Muscle layer of duodenum (tissue), 2 donors: ENCODE measurements around the gene SRSF6.
"Not testable (repeated sequence)": the region's sequence is repeated elsewhere in the genome, so short reads cannot be mapped to it uniquely, and the experiment has no call there.

Experiments used
- H3K27ac ChIP-seq: one replicate; pipeline ENCODE4 v1.7.0; 2013; ENCODE audit warnings: mild to moderate bottlenecking, low read length
- H3K27me3 ChIP-seq: one replicate; pipeline ENCODE4 v1.7.0; 2013; ENCODE audit warnings: low read depth, mild to moderate bottlenecking, control low read depth, low read length
- H3K36me3 ChIP-seq, 2 donors: one replicate each; pipeline ENCODE4 v1.7.0; 2013; ENCODE audit warnings: low read length in 2 of 2, control low read depth in 1 of 2, mild to moderate bottlenecking in 1 of 2; ENCODE audit not compliant: insufficient read depth in 2 of 2, control insufficient read depth in 1 of 2
- H3K4me1 ChIP-seq, 2 donors: one replicate each; pipeline ENCODE4 v1.7.0; 2013; ENCODE audit warnings: low read length in 2 of 2, mild to moderate bottlenecking in 2 of 2, control low read depth in 1 of 2, moderate library complexity in 1 of 2; ENCODE audit not compliant: insufficient read depth in 2 of 2, control insufficient read depth in 1 of 2
- H3K4me3 ChIP-seq, 2 donors: one replicate each; pipeline ENCODE4 v1.7.0; 2013; ENCODE audit warnings: low read length in 2 of 2, low read depth in 1 of 2, mild to moderate bottlenecking in 1 of 2
- H3K9me3 ChIP-seq, 2 donors: one replicate each; pipeline ENCODE4 v1.7.0; 2013; ENCODE audit warnings: low read length in 2 of 2, control low read depth in 1 of 2, mild to moderate bottlenecking in 1 of 2; ENCODE audit not compliant: control insufficient read depth in 1 of 2
- donor health status: healthy.

The SRSF6 gene

DNA sequence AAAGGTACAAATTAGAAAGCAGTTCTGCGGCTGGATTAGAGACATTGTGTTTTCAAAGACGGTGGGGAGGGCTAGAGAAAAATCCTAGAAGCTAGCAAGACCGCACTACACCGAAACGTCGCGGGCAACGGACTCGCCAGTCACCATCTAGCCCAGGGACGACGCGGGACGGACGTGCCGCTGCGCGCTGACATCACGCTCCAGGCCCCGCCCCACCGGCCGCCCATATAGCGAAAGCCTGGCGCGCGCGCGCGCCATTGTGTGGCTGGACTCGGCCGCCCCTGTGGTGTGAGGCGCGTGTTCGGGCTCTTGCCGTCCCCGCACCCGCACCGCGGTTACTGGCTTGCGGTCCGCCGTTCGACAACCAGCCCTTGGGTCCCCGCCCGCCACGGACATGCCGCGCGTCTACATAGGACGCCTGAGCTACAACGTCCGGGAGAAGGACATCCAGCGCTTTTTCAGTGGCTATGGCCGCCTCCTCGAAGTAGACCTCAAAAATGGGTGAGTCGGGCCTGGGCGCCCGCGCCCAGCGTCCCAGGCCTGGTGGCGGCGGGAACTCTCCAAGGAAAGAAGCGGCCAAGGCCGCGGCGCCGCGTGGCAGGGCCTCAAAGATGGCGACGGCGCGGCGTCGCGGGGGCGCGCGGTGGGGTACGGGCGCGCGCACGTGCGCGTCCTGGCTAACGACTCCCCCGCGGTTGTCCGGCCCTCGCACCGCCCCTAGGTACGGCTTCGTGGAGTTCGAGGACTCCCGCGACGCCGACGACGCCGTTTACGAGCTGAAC, at the start of gene SRSF6:
SRSF6 (plus strand) TSS at position 257 of the 782 bp plus-strand sequence; CDS start at position 395, 138 bp downstream.
- Histone ChIP-seq H3K4me3 (peak within 1 kb of the TSS; percentile 87 to 89), H3K9me3 (no peaks in the 10 kb centered on the region), H3K27ac (peak within 1 kb of the TSS; percentile 98), H3K27me3 (no peaks in the 10 kb centered on the region), H3K4me1 (peaks cover 11 to 19% of the 10 kb centered on the region in 2 donors), H3K36me3 (peaks cover 34 to 40% of the 10 kb centered on the region in 2 donors)

DNA sequence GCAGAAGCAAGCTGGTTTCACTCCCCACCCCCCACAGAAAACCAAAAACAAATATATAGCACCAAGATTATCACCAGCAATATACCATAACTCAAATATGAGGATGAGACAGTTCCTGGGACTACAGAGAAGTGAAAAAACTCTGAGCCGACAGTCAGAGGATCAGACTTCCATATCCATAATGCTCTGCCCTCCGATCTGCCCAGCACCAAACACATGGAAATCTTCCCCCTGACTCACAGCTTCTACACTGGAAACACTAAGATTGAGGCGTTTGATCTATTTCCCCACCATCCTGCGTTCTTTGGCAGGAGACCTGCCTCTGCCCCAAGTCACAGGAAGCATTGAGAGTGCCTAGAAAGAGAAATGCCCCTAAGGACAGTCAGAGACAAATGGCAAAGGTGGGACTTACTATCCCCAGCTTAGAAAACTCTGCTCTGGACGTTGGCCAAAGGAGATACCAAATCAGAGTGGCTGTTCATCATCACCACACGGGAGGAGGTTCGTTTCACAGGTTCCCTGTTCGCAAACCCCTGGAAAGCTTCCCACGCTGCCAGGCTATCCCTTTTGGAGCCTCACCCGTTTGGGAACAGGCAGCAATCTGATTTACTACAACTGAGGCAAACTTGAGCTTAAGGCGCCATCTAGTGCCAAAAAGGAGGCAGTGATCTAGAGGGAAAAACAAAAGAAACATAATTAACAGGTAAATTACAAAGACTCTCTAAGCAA, 48.7 kb upstream of the SRSF6 start:
- Histone ChIP-seq H3K4me1 (no peaks in the 10 kb centered on the region), H3K4me3 (no peak overlapping the region), H3K9me3 (peaks cover 7 to 11% of the 10 kb centered on the region in 2 donors), H3K36me3 (no peaks in the 10 kb centered on the region), H3K27me3 (no peaks in the 10 kb centered on the region), H3K27ac (no peak overlapping the region)

GRCh38 chr20:43409577-43409913, 48.2 kb upstream of the SRSF6 start:
- Histone ChIP-seq H3K4me1 (no peaks in the 10 kb centered on the region), H3K9me3 (peaks cover 7 to 11% of the 10 kb centered on the region in 2 donors), H3K27me3 (no peaks in the 10 kb centered on the region), H3K27ac (no peak overlapping the region), H3K36me3 (no peaks in the 10 kb centered on the region), H3K4me3 (no peak overlapping the region)

- H3K4me3 ChIP-seq = no peak overlapping the region
- no peaks in the 10 kb centered on the region for H3K4me1 ChIP-seq
- H3K36me3 ChIP-seq = no peaks in the 10 kb centered on the region
- H3K27me3 ChIP-seq = no peaks in the 10 kb centered on the region
- no peak overlapping the region for H3K27ac ChIP-seq
- peaks cover 7 to 26% of the 10 kb centered on the region in 2 donors for H3K9me3 ChIP-seq
These were observed 41.9 kb upstream of the SRSF6 start for GRCh38 chr20:43415661-43416430.

DNA sequence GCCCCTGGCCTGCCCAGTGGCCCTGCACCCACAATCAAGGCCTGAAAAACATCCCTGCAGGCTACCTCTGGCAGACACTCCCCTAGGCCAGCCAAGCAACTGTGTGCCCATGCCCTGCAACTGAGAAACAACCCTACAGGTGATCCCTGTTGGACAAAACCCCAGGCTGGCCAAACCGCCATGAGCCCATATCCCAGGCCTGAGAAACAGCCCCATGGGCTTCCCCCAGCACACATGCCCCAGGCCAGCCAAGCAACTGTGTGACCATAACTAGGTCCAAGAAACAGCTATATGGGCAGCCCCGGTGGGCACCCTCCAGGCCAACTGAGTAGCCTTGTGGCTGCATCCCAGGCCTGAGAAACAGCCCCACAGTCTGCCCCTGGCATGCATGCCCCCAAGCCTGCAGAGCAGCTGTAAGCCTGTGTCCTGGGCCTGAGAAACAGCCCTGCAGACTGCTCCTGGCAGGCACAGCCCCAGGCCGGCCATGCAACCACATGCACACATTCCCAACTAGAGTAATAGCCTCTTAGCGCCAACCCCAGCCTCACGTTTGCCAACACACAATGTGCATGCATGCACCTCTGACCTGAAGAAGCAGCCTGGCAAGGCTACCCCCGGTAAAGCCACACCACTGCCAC, 41.0 kb upstream of the SRSF6 start:
- Histone ChIP-seq H3K27ac (no peak overlapping the region), H3K4me3 (no peak overlapping the region), H3K27me3 (no peaks in the 10 kb centered on the region), H3K4me1 (no peaks in the 10 kb centered on the region), H3K9me3 (peaks cover 7 to 26% of the 10 kb centered on the region in 2 donors), H3K36me3 (no peaks in the 10 kb centered on the region)

DNA sequence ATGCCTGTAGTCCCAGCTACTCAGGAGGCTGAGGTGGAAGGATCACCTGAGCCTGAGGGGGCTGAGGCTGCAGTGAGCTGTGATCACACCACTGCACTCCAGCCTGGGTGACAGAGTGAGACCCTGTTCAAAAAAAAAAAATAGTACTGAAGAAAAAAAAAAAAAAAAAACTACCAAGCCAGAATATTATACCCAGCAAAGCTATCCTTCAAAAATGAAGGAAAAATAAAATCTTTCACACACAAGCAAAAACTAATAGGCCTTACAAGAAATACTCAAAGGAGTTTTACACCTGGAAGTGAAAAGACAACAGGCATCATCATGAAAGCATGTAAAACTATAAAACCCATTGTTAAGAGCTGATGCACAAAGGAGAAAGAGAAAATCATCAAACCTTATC, 37.5 kb upstream of the SRSF6 start:
- no peak overlapping the region for H3K27ac ChIP-seq
- H3K4me3 ChIP-seq = no peak overlapping the region
- no peaks in the 10 kb centered on the region for H3K27me3 ChIP-seq
- no peaks in the 10 kb centered on the region for H3K36me3 ChIP-seq
- H3K9me3 ChIP-seq = peaks cover 7 to 26% of the 10 kb centered on the region in 2 donors
- H3K4me1 ChIP-seq = no peaks in the 10 kb centered on the region

DNA sequence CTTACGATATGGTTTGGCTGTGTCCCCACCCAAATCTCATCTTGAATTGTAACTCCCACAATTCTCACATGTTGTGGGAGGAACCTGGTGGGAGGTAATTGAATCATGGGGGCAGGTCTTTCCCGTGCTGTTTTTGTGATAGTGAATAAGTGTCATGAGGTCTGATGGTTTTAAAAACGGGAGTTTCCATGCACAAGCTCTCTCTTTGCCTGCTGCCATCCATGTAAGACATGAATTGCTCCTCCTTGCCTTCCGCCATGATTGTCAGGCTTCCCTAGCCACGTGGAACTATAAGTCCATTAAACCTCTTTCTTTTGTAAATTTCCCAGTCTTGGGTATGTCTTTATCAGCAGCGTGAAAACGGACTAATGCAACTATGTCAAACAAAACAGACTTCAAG, 36.8 kb upstream of the SRSF6 start:
- not testable (repeated sequence) for H3K4me3 ChIP-seq, H3K27me3 ChIP-seq, H3K36me3 ChIP-seq, H3K4me1 ChIP-seq, H3K27ac ChIP-seq
- peaks cover 7 to 26% of the 10 kb centered on the region in 2 donors for H3K9me3 ChIP-seq

DNA sequence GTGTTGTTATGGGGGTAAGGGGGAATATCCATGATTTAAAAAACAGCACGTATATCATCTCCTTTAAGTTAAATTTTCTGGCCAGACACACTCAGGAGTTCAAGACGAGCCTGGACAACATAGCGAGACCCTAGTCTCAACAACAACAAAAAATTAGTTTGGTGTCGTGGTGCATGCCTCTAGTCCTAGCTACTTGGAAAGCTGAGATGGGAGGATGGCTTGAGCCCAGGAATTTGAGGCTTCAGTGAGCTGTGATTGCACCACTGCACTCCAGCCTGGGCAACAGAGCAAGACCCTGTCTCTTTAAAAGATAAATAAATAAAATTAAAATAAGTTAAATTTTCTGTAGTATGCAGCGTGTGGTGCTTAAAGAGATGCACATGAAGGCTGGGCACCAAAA, 31.5 kb upstream of the SRSF6 start:
- Histone ChIP-seq H3K27ac (no peak overlapping the region), H3K4me1 (no peaks in the 10 kb centered on the region), H3K36me3 (no peaks in the 10 kb centered on the region), H3K4me3 (no peak overlapping the region), H3K27me3 (no peaks in the 10 kb centered on the region), H3K9me3 (no peaks in the 10 kb centered on the region)

GRCh38 chr20:43430265-43431133, 27.2 kb upstream of the SRSF6 start:
- H3K4me3 ChIP-seq = no peak overlapping the region
- no peaks in the 10 kb centered on the region for H3K36me3 ChIP-seq
- H3K27ac ChIP-seq = no peak overlapping the region
- H3K4me1 ChIP-seq = no peaks in the 10 kb centered on the region
- H3K9me3 ChIP-seq = no peaks in the 10 kb centered on the region
- no peaks in the 10 kb centered on the region for H3K27me3 ChIP-seq

DNA sequence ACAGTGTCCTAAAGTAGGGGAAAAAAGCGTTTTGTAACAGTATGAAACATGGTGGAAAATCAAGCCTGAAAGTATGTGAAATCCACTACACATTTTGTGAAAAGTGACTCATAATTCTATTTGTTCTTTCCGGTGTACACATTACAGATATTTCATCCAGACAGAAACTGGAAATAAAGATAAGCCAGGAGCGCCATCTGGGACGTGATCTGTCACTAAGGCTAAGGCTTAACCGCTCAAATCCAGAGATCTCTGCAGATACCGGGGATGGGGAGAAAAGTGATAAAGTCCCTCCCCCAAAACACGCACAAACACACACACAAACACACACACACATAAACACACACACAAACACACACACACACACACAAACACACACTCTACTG, 26.6 kb upstream of the SRSF6 start:
- no peak overlapping the region for H3K4me3 ChIP-seq
- no peaks in the 10 kb centered on the region for H3K27me3 ChIP-seq
- no peaks in the 10 kb centered on the region for H3K4me1 ChIP-seq
- no peak overlapping the region for H3K27ac ChIP-seq
- H3K9me3 ChIP-seq = no peaks in the 10 kb centered on the region
- H3K36me3 ChIP-seq = no peaks in the 10 kb centered on the region
